ENCODE results near the gene GPC6. TPM values are rescaled to one million over a fixed set of nuclear protein-coding genes. Genes with fewer than 3 reads are reported as not detected.

GPC6 gene
- total and polyA plus RNA-seq, 2 donors (not counting 3 experiments of a cell fraction or from before 2014, with no cell fraction given): 0.01 TPM; not detected in 1

DNA sequence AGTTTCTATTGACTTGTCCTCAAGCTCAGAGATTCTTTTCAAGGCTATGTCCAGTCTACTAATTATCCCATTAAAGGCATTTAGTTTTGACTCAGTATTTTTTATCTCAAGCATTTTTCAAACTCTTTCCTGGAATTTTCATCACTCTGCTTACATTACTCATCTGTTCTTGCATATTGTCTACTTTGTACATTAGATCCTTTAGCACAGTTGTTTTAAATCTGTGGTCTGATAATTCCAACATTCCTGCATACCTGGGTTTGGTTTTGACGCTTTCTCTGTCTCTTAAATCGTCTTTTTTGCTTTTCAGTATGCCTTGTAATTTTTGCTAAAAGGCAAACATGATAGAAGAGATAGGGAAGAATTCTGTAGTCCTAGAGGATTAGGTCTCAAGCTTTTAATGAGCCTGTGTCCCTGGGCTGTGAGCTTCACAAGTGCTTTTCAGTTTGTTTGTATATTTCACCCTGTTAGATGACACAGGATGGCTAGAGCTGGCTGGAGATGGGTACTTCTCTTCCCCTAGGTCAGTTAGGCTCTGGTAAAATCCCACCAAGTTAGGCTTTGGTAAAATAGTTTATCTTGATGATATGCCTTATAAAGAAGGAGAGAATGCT lies 46.1 kb upstream of the GPC6 start:
- DNase-seq (ENCODE audit: low read depth, low spot score) (no peak), FAIRE-seq (no peak)
- Histone ChIP-seq H2AFZ (ENCODE audit: low read depth, low read length) (no peak overlapping the region), H3K9me3 (replicated peaks; ENCODE audit: control insufficient read depth, insufficient read depth, low read length) (peaks cover 3% of the 10 kb centered on the region), H3K4me3 (replicated peaks in 1 of 3; ENCODE audit: insufficient read depth in 1 of 3, low read depth in 1 of 3, low read length in 3 of 3) (no peak overlapping the region), H4K20me1 (replicated peaks; ENCODE audit: control insufficient read depth, extremely low read depth, insufficient read depth, low read length) (no peaks in the 10 kb centered on the region), H3K4me2 (ENCODE audit: insufficient read depth, low read length) (no peak overlapping the region), H3K27ac (ENCODE audit: insufficient read depth, low read depth, low read length) (no peak overlapping the region), H3K9me1 (replicated peaks; ENCODE audit: control insufficient read depth, extremely low read depth, insufficient read depth, low read length) (no peaks in the 10 kb centered on the region), H3K79me2 (ENCODE audit: control insufficient read depth, insufficient read depth, low read length) (no peaks in the 10 kb centered on the region), H3K9ac (replicated peaks; ENCODE audit: extremely low read depth, insufficient read depth, low read length) (no peak overlapping the region), H3K27me3 (ENCODE audit: control insufficient read depth in 2 of 2, insufficient read depth in 2 of 2, low read length in 2 of 2) (no peaks in the 10 kb centered on the region), H3K4me1 (ENCODE audit: control insufficient read depth, extremely low read depth, insufficient read depth, low read length) (no peaks in the 10 kb centered on the region), H3K36me3 (ENCODE audit: control insufficient read depth in 2 of 2, extremely low read depth in 1 of 2, insufficient read depth in 2 of 2, low read length in 2 of 2) (no peaks in the 10 kb centered on the region)
- ChIA-PET POLR2A (no interaction called here), CTCF (no interaction called here)
- intact Hi-C loops (cut with micrococcal nuclease): no loop called here
- no peak for TF ChIP-seq POLR2A (IDR thresholded peaks at IDR 0.05; ENCODE audit: low read depth, low read length)
- TF ChIP-seq, protein P1, sequence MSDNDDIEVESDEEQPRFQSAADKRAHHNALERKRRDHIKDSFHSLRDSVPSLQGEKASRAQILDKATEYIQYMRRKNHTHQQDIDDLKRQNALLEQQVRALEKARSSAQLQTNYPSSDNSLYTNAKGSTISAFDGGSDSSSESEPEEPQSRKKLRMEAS (IDR thresholded peaks at IDR 0.05; ENCODE audit: insufficient read depth, insufficient read length): no peak
- TF ChIP-seq POLR2AphosphoS5 (IDR thresholded peaks at IDR 0.05; ENCODE audit: insufficient read depth, low read depth, low read length): no peak
- TF ChIP-seq MYC (IDR thresholded peaks at IDR 0.05; ENCODE audit: low read depth, low read length): no peak
- TF ChIP-seq FOS (IDR thresholded peaks at IDR 0.05; ENCODE audit: borderline replicate concordance, insufficient read depth, low read length): no peak
- TF ChIP-seq JUN (IDR thresholded peaks at IDR 0.05; ENCODE audit: borderline replicate concordance, insufficient read depth, insufficient read length, low read depth): no peak
- TF ChIP-seq, protein P2, sequence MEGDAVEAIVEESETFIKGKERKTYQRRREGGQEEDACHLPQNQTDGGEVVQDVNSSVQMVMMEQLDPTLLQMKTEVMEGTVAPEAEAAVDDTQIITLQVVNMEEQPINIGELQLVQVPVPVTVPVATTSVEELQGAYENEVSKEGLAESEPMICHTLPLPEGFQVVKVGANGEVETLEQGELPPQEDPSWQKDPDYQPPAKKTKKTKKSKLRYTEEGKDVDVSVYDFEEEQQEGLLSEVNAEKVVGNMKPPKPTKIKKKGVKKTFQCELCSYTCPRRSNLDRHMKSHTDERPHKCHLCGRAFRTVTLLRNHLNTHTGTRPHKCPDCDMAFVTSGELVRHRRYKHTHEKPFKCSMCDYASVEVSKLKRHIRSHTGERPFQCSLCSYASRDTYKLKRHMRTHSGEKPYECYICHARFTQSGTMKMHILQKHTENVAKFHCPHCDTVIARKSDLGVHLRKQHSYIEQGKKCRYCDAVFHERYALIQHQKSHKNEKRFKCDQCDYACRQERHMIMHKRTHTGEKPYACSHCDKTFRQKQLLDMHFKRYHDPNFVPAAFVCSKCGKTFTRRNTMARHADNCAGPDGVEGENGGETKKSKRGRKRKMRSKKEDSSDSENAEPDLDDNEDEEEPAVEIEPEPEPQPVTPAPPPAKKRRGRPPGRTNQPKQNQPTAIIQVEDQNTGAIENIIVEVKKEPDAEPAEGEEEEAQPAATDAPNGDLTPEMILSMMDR (IDR thresholded peaks at IDR 0.05; ENCODE audit: extremely low read depth in 1 of 2, insufficient read depth in 1 of 2, low read depth in 1 of 2, low read length in 2 of 2): no peak
- no peak for TF ChIP-seq GATA2 (IDR thresholded peaks at IDR 0.05; ENCODE audit: insufficient read depth, insufficient read length, low read depth, low read length)
- TF ChIP-seq EZH2 (IDR thresholded peaks at IDR 0.05; ENCODE audit: borderline replicate concordance, low read depth, low read length, severe bottlenecking): no peak
- dilution Hi-C loops (cut with MboI; ENCODE audit: extremely low pct_ligation_motif_present, low sequenced_read_pairs): no loop called here
- no TSS peak for BruUV-seq (replicated peaks)

All from endothelial cell of umbilical vein (primary cell).